ENCODE data around the gene NKAIN1. TPM values are rescaled to one million over a fixed set of nuclear protein-coding genes. Genes with fewer than 3 reads are reported as not detected.

Gene NKAIN1
- total RNA-seq, 1 donor from 2014 or later = 17.1 TPM

DNA sequence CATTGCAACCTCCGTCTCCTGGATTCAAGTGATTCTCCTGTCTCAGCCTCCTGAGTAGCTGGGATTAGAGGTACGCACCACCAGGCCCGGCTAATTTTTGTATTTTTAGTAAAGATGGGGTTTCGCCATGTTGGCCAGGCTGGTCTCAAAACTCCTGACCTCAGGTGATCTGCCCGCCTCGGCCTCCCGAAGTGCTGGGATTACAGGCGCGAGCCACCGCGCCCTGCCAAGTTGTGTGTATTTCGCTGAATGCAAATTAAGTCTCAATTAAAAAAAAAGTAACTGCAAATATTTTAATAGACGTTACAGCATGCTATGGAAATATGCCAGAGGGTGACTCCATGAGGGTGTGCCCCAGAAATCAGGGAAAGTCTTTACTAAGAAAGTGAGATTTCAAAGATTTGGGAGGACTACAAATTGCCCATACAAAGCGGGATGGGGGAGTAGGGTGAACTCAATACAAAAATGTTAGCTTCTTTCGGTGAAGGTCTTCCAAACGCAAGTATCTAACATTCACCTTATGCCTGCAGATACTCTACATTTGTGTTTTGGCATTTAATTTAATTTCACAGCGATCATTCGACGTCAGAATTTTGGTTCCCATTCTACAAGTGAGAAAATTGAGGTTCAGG lies 85.6 kb downstream of the NKAIN1 start:
- TF ChIP-seq, protein P1, sequence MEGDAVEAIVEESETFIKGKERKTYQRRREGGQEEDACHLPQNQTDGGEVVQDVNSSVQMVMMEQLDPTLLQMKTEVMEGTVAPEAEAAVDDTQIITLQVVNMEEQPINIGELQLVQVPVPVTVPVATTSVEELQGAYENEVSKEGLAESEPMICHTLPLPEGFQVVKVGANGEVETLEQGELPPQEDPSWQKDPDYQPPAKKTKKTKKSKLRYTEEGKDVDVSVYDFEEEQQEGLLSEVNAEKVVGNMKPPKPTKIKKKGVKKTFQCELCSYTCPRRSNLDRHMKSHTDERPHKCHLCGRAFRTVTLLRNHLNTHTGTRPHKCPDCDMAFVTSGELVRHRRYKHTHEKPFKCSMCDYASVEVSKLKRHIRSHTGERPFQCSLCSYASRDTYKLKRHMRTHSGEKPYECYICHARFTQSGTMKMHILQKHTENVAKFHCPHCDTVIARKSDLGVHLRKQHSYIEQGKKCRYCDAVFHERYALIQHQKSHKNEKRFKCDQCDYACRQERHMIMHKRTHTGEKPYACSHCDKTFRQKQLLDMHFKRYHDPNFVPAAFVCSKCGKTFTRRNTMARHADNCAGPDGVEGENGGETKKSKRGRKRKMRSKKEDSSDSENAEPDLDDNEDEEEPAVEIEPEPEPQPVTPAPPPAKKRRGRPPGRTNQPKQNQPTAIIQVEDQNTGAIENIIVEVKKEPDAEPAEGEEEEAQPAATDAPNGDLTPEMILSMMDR (conservative IDR thresholded peaks at IDR 0.05) = no peak
- Mint-ChIP-seq H3K27ac (peak overlapping the region; percentile 96), H3K36me3 (no peaks in the 10 kb centered on the region), H3K27me3 (no peaks in the 10 kb centered on the region), H3K9me3 (peaks cover 4% of the 10 kb centered on the region), H3K4me3 (peak overlapping the region; percentile 89), H3K4me1 (ENCODE audit: unreplicated experiment) (peaks cover 15% of the 10 kb centered on the region)
- DNase-seq (ENCODE audit: extremely low spot score, unreplicated experiment) = no peak

DNA sequence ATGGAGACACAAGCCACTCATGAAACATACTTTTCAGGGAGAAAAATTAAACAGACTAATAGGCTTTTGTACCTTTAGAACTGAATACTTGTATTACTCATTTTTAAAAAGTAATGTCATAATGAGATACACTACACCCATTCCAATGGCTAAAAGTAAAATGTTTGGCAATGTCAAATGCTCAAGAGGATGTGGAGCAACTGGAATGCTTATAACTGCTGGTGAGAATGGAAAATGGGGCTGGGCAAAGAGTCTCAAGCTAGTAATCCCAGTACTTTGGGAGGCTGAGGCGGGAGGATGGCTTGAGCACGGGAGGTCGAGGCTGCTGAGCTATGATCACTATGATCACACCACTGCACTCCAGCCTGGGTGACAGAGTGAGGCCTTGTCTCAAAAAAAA lies 86.3 kb downstream of the NKAIN1 start:
- Mint-ChIP-seq H3K36me3 (no peaks in the 10 kb centered on the region), H3K4me1 (ENCODE audit: unreplicated experiment) (peaks cover 15% of the 10 kb centered on the region), H3K4me3 (peak overlapping the region; percentile 74), H3K27ac (peak overlapping the region; percentile 91), H3K27me3 (no peaks in the 10 kb centered on the region), H3K9me3 (peaks cover 4% of the 10 kb centered on the region)
- DNase-seq (ENCODE audit: extremely low spot score, unreplicated experiment) = no peak
- TF ChIP-seq, protein P1 (conservative IDR thresholded peaks at IDR 0.05) = no peak

- Mint-ChIP-seq H3K36me3 (no peaks in the 10 kb centered on the region), H3K27ac (peak overlapping the region; percentile 91), H3K9me3 (peaks cover 4% of the 10 kb centered on the region), H3K4me3 (peak overlapping the region; percentile 26), H3K4me1 (ENCODE audit: unreplicated experiment) (peaks cover 15% of the 10 kb centered on the region), H3K27me3 (no peaks in the 10 kb centered on the region)
- TF ChIP-seq, protein P1 (conservative IDR thresholded peaks at IDR 0.05) = no peak
- no peak for DNase-seq (ENCODE audit: extremely low spot score, unreplicated experiment)
These were observed 87.4 kb downstream of the NKAIN1 start for GRCh38 chr1:31152181-31152795.

- DNase-seq (ENCODE audit: extremely low spot score, unreplicated experiment) = no peak
- Mint-ChIP-seq H3K4me3 (no peak overlapping the region), H3K27ac (no peak overlapping the region), H3K9me3 (peaks cover 4% of the 10 kb centered on the region), H3K27me3 (no peaks in the 10 kb centered on the region), H3K36me3 (no peaks in the 10 kb centered on the region), H3K4me1 (ENCODE audit: unreplicated experiment) (peaks cover 15% of the 10 kb centered on the region)
- TF ChIP-seq, protein P1 (conservative IDR thresholded peaks at IDR 0.05) = no peak
These were observed 88.3 kb downstream of the NKAIN1 start for GRCh38 chr1:31151402-31151801.

DNA sequence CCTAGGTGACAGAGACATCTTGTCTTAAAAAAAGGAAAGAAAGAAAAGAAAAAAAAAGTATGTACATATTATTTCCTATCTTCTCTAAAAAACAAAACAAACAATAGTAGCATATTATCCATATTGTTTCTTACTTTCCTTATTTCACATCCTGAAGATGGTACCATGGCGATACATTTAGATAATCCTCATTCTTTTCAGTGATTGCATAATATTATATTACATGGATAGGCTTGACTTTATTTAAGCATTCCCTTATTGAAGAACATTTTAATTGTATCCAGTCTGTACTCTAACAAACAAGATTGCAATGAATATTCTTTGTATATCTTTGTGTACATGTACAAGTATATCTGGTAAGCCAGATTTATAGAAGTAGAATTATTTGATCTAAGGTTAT lies 91.3 kb downstream of the NKAIN1 start:
- DNase-seq (ENCODE audit: extremely low spot score, unreplicated experiment) = no peak
- Mint-ChIP-seq H3K27me3 (no peaks in the 10 kb centered on the region), H3K27ac (no peak overlapping the region), H3K9me3 (peaks cover 4% of the 10 kb centered on the region), H3K4me1 (ENCODE audit: unreplicated experiment) (peaks cover 10% of the 10 kb centered on the region), H3K4me3 (no peak overlapping the region), H3K36me3 (no peaks in the 10 kb centered on the region)
- TF ChIP-seq, protein P1 (conservative IDR thresholded peaks at IDR 0.05) = no peak

All from type B pancreatic cell (in vitro differentiated cells).